NCI-H146 treated with DMSO at 0.1 percent for 48 hours (cell line): ENCODE data around the gene CACNA2D3.
"Not testable (repeated sequence)": the region's sequence is repeated elsewhere in the genome, so short reads cannot be mapped to it uniquely, and the experiment has no call there.

Experiments used
- DNase-seq: peaks from one replicate; lab custom pipeline; 2025; ENCODE audit not compliant: unreplicated experiment; lab: John Stamatoyannopoulos, UW

The CACNA2D3 gene

GRCh38 chr3:54437271-54437670, 314.9 kb downstream of the CACNA2D3 start:
- no peak for DNase-seq

DNA sequence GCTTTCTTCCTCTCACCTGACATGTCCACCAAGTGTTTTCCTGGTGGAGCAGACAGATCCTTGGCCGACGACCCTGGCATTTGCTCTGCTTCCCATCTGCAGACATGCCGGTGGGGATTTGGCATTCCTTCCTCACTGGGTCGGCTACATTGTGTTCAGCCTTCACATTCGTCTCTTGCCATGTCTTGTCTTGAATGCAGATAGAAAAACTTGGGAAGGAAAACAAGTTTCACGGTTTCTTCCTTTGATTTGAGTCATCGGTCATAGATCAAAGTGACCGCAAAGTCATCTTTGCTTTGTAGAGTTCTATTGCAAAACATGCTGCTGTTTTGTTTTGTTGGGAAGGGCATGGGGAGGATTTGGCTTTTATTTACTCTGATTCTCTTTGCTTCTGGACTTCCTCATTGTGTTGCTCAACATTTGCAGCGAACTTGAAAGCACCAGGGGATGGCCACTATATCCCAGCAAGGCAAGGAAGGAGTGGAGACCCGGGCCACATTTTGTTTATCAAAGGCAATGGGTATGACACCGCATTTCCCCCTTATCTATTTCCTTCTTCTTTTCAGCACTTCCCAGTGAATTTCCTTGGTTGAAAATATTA, 321.3 kb downstream of the CACNA2D3 start:
- no peak for DNase-seq

DNA sequence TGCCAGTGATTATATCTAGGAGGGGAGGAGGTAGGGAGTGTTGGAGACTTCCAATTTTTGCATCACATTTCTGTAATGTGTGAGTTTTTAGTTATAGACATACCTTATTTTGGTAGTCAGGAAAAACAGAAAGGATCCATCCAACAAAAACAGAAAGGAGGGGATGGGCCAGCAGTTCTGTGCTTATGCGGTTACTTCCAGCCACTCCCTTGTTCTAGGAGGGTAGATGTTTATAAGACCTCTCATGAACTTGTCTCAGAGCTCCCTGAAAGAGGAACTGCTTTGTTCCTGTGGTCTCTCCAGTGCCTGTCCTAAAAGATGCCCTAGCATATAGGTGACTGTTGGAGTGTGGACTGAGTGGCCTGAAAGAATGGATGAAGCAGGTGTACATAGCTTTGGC, 323.3 kb downstream of the CACNA2D3 start:
- DNase-seq: no peak

- DNase-seq: no peak
These were observed 325.1 kb downstream of the CACNA2D3 start for GRCh38 chr3:54447427-54447826.

DNA sequence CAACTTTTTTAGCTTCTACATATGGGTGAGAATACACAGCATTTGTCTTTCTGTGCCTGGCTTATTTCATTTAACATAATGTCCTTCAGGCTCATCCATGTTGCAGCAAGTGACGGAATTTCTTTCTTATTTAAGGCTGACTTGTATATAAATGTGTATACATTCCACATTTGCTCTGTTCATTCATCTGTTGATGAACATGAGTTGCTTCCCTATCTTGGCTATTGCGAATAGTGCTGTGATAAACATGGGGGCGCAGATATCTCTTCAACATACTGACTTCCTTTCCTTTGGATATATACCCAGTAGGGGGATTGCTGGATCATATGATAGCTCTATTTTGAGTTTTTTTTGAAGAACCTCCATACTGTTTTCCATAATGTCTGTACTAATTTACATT, 332.5 kb downstream of the CACNA2D3 start:
- no peak for DNase-seq

GRCh38 chr3:54458357-54458756, 336.0 kb downstream of the CACNA2D3 start:
- DNase-seq: no peak

DNA sequence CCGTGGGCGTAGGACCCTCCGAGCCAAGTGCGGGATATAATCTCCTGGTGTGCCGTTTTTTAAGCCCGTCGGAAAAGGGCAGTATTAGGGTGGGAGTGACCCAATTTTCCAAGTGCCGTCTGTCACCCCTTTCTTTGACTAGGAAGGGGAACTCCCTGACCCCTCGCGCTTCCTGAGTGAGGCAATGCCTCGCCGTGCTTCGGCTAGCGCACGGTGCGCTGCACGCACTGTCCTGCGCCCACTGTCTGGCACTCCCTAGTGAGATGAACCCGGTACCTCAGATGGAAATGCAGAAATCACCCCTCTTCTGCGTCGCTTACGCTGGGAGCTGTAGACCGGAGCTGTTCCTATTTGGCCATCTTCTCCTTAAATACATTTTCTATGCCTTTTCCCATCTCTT, 342.2 kb downstream of the CACNA2D3 start:
- DNase-seq: not testable (repeated sequence)

GRCh38 chr3:54476891-54477290, 354.5 kb downstream of the CACNA2D3 start:
- no peak for DNase-seq

DNA sequence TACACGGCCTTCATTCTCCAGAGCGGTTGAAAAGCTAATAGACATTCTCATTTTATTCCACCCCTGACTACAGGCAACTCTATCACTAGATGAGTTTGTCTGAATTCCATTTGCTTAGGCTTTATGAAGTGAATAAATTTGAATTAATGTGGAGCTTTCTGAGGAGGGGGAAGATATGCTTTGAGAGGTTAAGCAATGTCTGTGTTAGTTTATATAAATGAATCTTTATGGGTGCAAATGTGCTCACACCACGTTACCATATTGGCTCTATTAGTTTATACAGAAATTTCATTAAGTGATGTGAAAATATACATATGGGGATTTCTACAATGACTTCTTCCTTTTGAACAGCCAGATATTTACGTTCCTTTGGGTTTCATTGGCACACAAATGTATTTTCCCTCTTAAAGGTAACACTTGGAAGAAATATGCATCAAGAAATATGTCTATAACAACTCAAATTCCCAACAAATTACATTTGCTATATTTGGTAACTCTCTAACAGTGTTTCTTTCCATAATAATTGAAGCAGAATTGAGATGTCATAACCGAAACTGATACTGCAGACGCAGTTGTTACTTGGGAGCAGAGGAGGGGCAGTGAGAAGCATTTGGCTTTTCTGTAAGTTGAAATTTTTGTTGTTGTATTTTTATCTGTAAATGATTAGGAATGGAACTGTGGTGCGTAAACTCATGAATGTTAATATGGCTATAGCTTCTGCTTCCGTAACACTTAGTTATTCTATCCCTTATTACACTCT, 359.4 kb downstream of the CACNA2D3 start:
- DNase-seq: no peak

- no peak for DNase-seq
These were observed 362.0 kb downstream of the CACNA2D3 start for GRCh38 chr3:54484334-54484733.

DNA sequence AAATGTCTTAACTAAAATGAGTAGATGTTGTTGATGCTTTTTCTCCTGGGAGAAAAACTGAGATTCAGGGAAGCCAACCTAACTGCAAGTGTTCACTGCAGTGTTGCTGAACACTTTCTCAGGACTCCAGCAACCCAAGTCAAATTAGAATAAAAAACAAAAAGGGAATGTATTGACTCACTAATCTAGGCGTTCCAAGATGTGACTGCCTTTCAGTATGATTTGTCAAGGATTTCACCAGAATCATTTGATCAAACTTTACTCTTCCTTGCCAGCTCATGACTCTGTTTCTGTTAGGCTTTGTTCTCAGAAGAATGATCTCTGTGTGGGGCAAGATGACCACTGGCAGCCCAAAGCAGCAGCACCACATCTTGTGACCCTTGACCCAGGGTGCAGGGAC, 364.0 kb downstream of the CACNA2D3 start:
- no peak for DNase-seq

- no peak for DNase-seq
These were observed 365.9 kb downstream of the CACNA2D3 start for GRCh38 chr3:54488297-54488696.

DNA sequence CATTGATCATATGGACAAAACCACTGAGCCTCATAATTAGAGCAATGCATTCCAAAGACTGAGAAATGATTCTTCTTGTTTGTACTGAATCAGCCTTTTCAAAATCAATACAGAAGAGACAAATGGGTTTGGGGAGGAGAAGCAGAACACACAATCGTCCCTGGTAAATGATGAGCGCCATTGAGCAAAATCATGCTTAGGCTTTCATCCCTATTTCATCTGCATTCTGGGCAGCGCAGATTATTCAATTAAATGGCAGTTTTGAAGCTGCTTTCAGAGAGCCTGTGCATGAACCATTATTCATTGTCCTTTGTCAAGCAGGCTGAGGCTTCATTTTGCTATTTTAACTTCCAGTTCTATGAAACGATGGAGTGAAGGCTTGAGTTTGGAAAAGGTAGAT, 371.9 kb downstream of the CACNA2D3 start:
- no peak for DNase-seq

GRCh38 chr3:54506603-54507002, 384.3 kb downstream of the CACNA2D3 start:
- no peak for DNase-seq

GRCh38 chr3:54507876-54508460, 385.6 kb downstream of the CACNA2D3 start:
- DNase-seq: no peak

DNA sequence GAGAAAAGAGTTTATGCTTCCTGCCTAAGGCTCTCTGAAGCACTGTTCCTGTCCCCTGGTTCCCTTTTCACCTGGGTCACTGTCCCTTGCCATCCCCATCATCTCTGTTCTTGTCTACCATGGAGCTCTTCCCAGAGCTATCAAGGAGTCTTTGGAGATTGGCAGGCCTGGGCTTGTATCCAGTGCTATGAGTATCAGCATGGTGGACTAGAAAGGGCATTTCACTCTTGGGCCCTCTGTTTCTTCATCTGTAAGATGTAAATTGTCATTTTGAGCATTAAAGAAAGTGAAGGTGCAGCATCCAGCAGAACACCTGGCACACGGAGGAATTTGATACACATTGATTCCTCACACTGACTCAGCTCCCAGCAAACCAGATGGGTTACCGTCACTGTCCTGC, 388.2 kb downstream of the CACNA2D3 start:
- no peak for DNase-seq

DNA sequence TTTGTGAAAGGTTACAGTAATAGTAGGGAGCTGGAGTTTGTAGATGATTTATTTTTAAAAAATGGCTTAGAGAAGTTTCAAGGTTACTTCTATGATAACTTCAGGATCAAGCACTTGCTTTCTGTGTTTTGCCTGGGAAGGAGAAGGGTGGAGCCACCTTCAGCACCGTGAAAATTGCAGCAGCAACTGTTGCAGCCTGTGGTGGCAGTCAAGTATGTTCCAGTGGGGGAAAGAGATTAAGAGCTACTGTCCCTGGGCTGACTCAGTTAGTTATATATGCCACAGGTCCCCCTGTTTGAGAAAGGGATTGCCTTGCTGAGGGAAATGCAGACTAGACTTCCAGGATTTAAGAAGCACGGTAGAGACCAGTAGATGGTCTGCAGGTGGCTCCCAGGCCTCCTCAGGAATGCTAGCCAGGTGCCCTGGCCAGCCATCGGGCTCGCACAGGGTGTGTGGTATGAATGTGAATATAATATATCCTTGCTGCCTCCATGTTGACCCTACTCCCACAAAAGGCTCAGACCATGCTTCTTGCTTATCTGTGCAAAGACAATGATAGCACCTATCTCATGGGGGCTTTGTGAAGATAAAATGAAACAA, 389.5 kb downstream of the CACNA2D3 start:
- no peak for DNase-seq

DNA sequence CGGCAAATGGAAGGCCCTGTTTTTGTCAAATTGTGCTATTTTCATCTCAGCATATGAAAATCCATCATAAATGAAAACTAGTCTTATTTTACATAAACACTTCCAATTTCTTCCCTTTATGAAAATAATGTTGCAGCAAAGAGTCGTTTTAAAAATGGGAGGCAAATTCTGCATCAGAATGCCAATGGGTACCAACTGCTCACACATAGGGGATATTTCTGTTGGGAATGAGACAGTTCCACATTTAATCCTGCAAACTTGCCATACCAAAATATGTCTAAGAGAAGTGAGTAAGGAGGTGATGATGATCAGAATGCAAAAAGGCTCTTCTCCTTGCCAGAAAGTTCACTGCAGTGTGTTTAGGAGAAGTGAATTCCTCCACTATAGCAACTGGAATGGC, 391.7 kb downstream of the CACNA2D3 start:
- DNase-seq: no peak

GRCh38 chr3:54514416-54514815, 392.1 kb downstream of the CACNA2D3 start:
- DNase-seq: no peak

- DNase-seq: no peak
These were observed 393.3 kb downstream of the CACNA2D3 start for GRCh38 chr3:54515441-54516213.

GRCh38 chr3:54517424-54517823, 395.1 kb downstream of the CACNA2D3 start:
- no peak for DNase-seq
